Esophagus (tissue), 2 donors: ENCODE data around the gene ARIH2. TPM values are rescaled to one million over a fixed set of nuclear protein-coding genes. Genes with fewer than 3 reads are reported as not detected.
"Not testable (repeated sequence)": the region's sequence is repeated elsewhere in the genome, so short reads cannot be mapped to it uniquely, and the experiment has no call there.

Experiments
- H3K27ac ChIP-seq, 2 donors: one replicate each; pipeline ENCODE4 v1.5.1; 2013; ENCODE audit warnings: low read depth in 2 of 2, mild to moderate bottlenecking in 2 of 2, inconsistent platforms in 1 of 2, low read length in 1 of 2, moderate library complexity in 1 of 2
- H3K27me3 ChIP-seq, 2 donors: one replicate each; pipeline ENCODE4 v1.6.1; 2013; ENCODE audit warnings: low read length in 2 of 2, control low read depth in 1 of 2, mild to moderate bottlenecking in 1 of 2; ENCODE audit not compliant: insufficient read depth in 2 of 2, control insufficient read depth in 1 of 2
- H3K36me3 ChIP-seq, 2 donors: one replicate each; pipeline ENCODE4 v1.6.1; 2013; ENCODE audit warnings: low read length in 1 of 2; ENCODE audit not compliant: control insufficient read depth in 2 of 2, insufficient read depth in 2 of 2
- H3K4me1 ChIP-seq, 2 donors: one replicate each; pipeline ENCODE4 v1.6.1; 2013; ENCODE audit warnings: low read length in 1 of 2; ENCODE audit not compliant: control insufficient read depth in 2 of 2, insufficient read depth in 2 of 2
- H3K4me3 ChIP-seq, 2 donors: one replicate each; pipeline ENCODE4 v1.5.1; 2013; ENCODE audit warnings: low read length in 2 of 2, mild to moderate bottlenecking in 2 of 2, low read depth in 1 of 2, moderate library complexity in 1 of 2
- H3K9me3 ChIP-seq, 2 donors: one replicate each; pipeline ENCODE4 v1.6.1; 2013; ENCODE audit warnings: mild to moderate bottlenecking in 2 of 2, low read depth in 1 of 2, low read length in 1 of 2, moderate library complexity in 1 of 2; ENCODE audit not compliant: control insufficient read depth in 2 of 2, insufficient read depth in 1 of 2
- WGBS, 2 donors: extraction: QIAGEN DNeasy Blood & Tissue Kit; methylation state at CpG; one replicate each; pipeline ENCODE4 v1.1.7; 2013; 5-methylcytosine and 5-hydroxymethylcytosine counted together
- polyA plus RNA-seq, 2 donors: library from polyadenylated mRNA; stranded (reverse); fragments of 200-250 nt; gene quantifications; one replicate each; pipeline ENCODE4 v1.2.3, GENCODE V29; 2013
- donor health status: healthy with polysubstance abuse.
- donor health status: Bipolar disorder and iron deficiency.

Gene ARIH2
- polyA plus RNA-seq, 2 donors, result 32.8 to 36.5 TPM

- peak overlapping the region; percentile 72 to 75 for H3K4me3 ChIP-seq
- H3K9me3 ChIP-seq, result no peaks in the 10 kb centered on the region
- 2% methylated on average over 32 of the region's 32 CpGs for WGBS, 2 donors
- no peaks in the 10 kb centered on the region for H3K36me3 ChIP-seq
- peaks cover 0 to 18% of the 10 kb centered on the region in 2 donors for H3K4me1 ChIP-seq
- H3K27me3 ChIP-seq, result no peaks in the 10 kb centered on the region
- H3K27ac ChIP-seq, result peak overlapping the region; percentile 97 to 99
Measured at GRCh38 chr3:49006408-49007067, 87.9 kb downstream of the ARIH2 start.

GRCh38 chr3:49007068-49007770 is 88.6 kb downstream of the ARIH2 start, which contains the start of gene WDR6:
TSS of gene WDR6 (plus strand) at chr3:49007391. CDS start at chr3:49007432, 41 bp downstream.
- H3K27ac ChIP-seq, result peak within 1 kb of the TSS; percentile 97 to 99
- H3K4me1 ChIP-seq, result peaks cover 0 to 21% of the 10 kb centered on the region in 2 donors
- 0% methylated on average over 64 to 65 of the region's 65 CpGs for WGBS, 2 donors
- no peaks in the 10 kb centered on the region for H3K27me3 ChIP-seq
- peak within 1 kb of the TSS; percentile 72 to 75 for H3K4me3 ChIP-seq
- no peaks in the 10 kb centered on the region for H3K9me3 ChIP-seq
- peaks cover 0 to 7% of the 10 kb centered on the region in 2 donors for H3K36me3 ChIP-seq

GRCh38 chr3:49007771-49008528 is 89.3 kb downstream of the ARIH2 start:
- peaks cover 5 to 8% of the 10 kb centered on the region in 2 donors for H3K36me3 ChIP-seq
- H3K4me1 ChIP-seq, result peaks cover 0 to 25% of the 10 kb centered on the region in 2 donors
- no peaks in the 10 kb centered on the region for H3K27me3 ChIP-seq
- WGBS, 2 donors, result 11 to 12% methylated on average over 39 to 41 of the region's 41 CpGs
- peak overlapping the region; percentile 97 to 99 for H3K27ac ChIP-seq
- H3K9me3 ChIP-seq, result no peaks in the 10 kb centered on the region
- H3K4me3 ChIP-seq, result peak overlapping the region; percentile 72 to 75

- H3K27me3 ChIP-seq, H3K9me3 ChIP-seq, H3K4me3 ChIP-seq: not testable (repeated sequence)
- Histone ChIP-seq H3K27ac (peak overlapping the region; percentile 97 to 99), H3K4me1 (peaks cover 0 to 28% of the 10 kb centered on the region in 2 donors), H3K36me3 (peaks cover 8 to 10% of the 10 kb centered on the region in 2 donors)
- WGBS, 2 donors, result 78 to 84% methylated on average over 5 of the region's 5 CpGs
Measured at GRCh38 chr3:49008627-49009026, 90.0 kb downstream of the ARIH2 start.

- Histone ChIP-seq H3K27ac (no peak overlapping the region), H3K4me3 (no peak overlapping the region), H3K9me3 (no peaks in the 10 kb centered on the region), H3K36me3 (peaks cover 8 to 15% of the 10 kb centered on the region in 2 donors), H3K27me3 (no peaks in the 10 kb centered on the region), H3K4me1 (peaks cover 0 to 31% of the 10 kb centered on the region in 2 donors)
- WGBS, 2 donors, result 82 to 83% methylated on average over 3 of the region's 3 CpGs
Measured at GRCh38 chr3:49009396-49009795, 90.8 kb downstream of the ARIH2 start.

GRCh38 chr3:49012441-49013017 is 93.9 kb downstream of the ARIH2 start:
- Histone ChIP-seq H3K36me3 (peaks cover 16 to 32% of the 10 kb centered on the region in 2 donors), H3K27ac (no peak overlapping the region), H3K9me3 (no peaks in the 10 kb centered on the region), H3K27me3 (no peaks in the 10 kb centered on the region), H3K4me3 (no peak overlapping the region), H3K4me1 (peaks cover 4 to 29% of the 10 kb centered on the region in 2 donors)
- WGBS, 2 donors, result 63 to 64% methylated on average over 17 of the region's 17 CpGs

GRCh38 chr3:49013113-49013737 is 94.6 kb downstream of the ARIH2 start:
- 73 to 77% methylated on average over 19 of the region's 19 CpGs for WGBS, 2 donors
- Histone ChIP-seq H3K27ac (no peak overlapping the region), H3K4me3 (no peak overlapping the region), H3K4me1 (peaks cover 5 to 28% of the 10 kb centered on the region in 2 donors), H3K36me3 (peaks cover 16 to 32% of the 10 kb centered on the region in 2 donors), H3K27me3 (no peaks in the 10 kb centered on the region), H3K9me3 (no peaks in the 10 kb centered on the region)

- H3K9me3 ChIP-seq, result no peaks in the 10 kb centered on the region
- H3K27me3 ChIP-seq, result no peaks in the 10 kb centered on the region
- WGBS, 2 donors, result 78 to 80% methylated on average over 24 of the region's 24 CpGs
- H3K36me3 ChIP-seq, result peaks cover 16 to 32% of the 10 kb centered on the region in 2 donors
- H3K4me3 ChIP-seq, result no peak overlapping the region
- H3K4me1 ChIP-seq, result peaks cover 5 to 25% of the 10 kb centered on the region in 2 donors
- H3K27ac ChIP-seq, result no peak overlapping the region
Measured at GRCh38 chr3:49013738-49014660, 95.4 kb downstream of the ARIH2 start.
